HCT116 (cell line): ENCODE results near the gene RBM20. TPM values are rescaled to one million over a fixed set of nuclear protein-coding genes. Genes with fewer than 3 reads are reported as not detected.
A peak's percentile ranks its signal among the peaks of the same experiment; 100 is the strongest.

ENCODE experiments used
- ATAC-seq: fragments of 200-7000 bp; cut with Tn5 transposase; 2 replicates; pipeline ENCODE4 v1.9.1; 2020; ENCODE audit warnings: mild to moderate bottlenecking, moderate library complexity
- BruUV-seq: library from RNA; stranded (reverse); fragments of 400-500 nt; replicated peaks from 2 replicates; lab custom pipeline; 2021; lab: Mats Ljungman, UMichigan
- CTCF ChIA-PET: fragments of 300-600 bp; sonication (Branson Sonifier 250); formaldehyde crosslinking; loops from one replicate; lab custom pipeline; 2021; ENCODE audit warnings: antibody characterized with exemption; lab: Charles Lee
- POLR2A ChIA-PET: fragments of 300-600, 350-600 bp; sonication (Branson Sonifier 250); formaldehyde crosslinking; loops from one replicate; lab custom pipeline; 2021; ENCODE audit warnings: antibody characterized with exemption; lab: Charles Lee
- RAD21 ChIA-PET, 2 experiments: fragments of 300-600 bp; sonication (Branson Sonifier 250); formaldehyde crosslinking; loops; one replicate each; lab custom pipeline; 2023; ENCODE audit warnings: low total read pairs in 2 of 2; ENCODE audit not compliant: uncharacterized antibody in 2 of 2, unreplicated experiment in 2 of 2, low non-redundant PET in 1 of 2; lab: Charles Lee
- DNase-seq: peaks from one replicate; pipeline ENCODE4 v3.0.0-alpha.2; 2010; ENCODE audit warnings: low read depth, low spot score
- H2AFZ ChIP-seq: fragments of 200-600 bp; shearing (Covaris generic), sonication (generic); 2 replicates; pipeline ENCODE4 v1.6.1; 2017; ENCODE audit warnings: low read depth, mixed run types, mixed read lengths, antibody characterized with exemption, low read length; ENCODE audit not compliant: poor library complexity, severe bottlenecking
- H3K27ac ChIP-seq: 2 replicates; pipeline ENCODE4 v1.5.1; 2012; ENCODE audit warnings: low read depth, low read length
- H3K27me3 ChIP-seq: fragments of 200-600 bp; sonication (generic); 2 replicates; pipeline ENCODE4 v1.6.1; 2016; ENCODE audit warnings: mixed run types, low read length, mixed read lengths; ENCODE audit not compliant: insufficient read depth
- H3K36me3 ChIP-seq, 2 experiments: fragments of 200-500 bp in 1 of 2; fragments of 200-600 bp in 1 of 2; sonication (Bioruptor generic) in 1 of 2; sonication (generic) in 1 of 2; 2 replicates each; pipeline versions ENCODE4 v1.5.1 to v1.6.1; 2014 to 2016; ENCODE audit warnings: low read length in 2 of 2, inconsistent platforms in 1 of 2, mixed read lengths in 1 of 2, mixed run types in 1 of 2; ENCODE audit not compliant: insufficient read depth in 2 of 2, control insufficient read depth in 1 of 2
- H3K4me1 ChIP-seq, 2 experiments: fragments of 200-600 bp in 1 of 2; sonication (generic) in 1 of 2; 2 replicates each; pipeline versions ENCODE4 v1.5.1 to v1.6.1; 2012 to 2017; ENCODE audit warnings: low read length in 2 of 2, inconsistent platforms in 1 of 2, mild to moderate bottlenecking in 1 of 2, mixed read lengths in 1 of 2, mixed run types in 1 of 2, moderate library complexity in 1 of 2; ENCODE audit not compliant: insufficient read depth in 2 of 2, control insufficient read depth in 1 of 2
- H3K4me2 ChIP-seq: fragments of 200-600 bp; sonication (generic); 2 replicates; pipeline ENCODE4 v1.6.1; 2017; ENCODE audit warnings: mixed run types, low read length, mixed read lengths
- H3K4me3 ChIP-seq, 2 experiments: fragments of 200-600 bp in 1 of 2; sonication (generic) in 1 of 2; replicated peaks in 1 of 2; 2 replicates each; pipeline ENCODE4 v1.5.1; 2011 to 2016; ENCODE audit warnings: low read length in 2 of 2, control low read depth in 1 of 2, low read depth in 1 of 2, mild to moderate bottlenecking in 1 of 2, mixed read lengths in 1 of 2, mixed run types in 1 of 2
- H3K79me2 ChIP-seq: fragments of 200-600 bp; sonication (generic); 2 replicates; pipeline ENCODE4 v1.6.1; 2017; ENCODE audit warnings: mild to moderate bottlenecking, mixed run types, low read length, moderate library complexity, mixed read lengths; ENCODE audit not compliant: insufficient read depth
- H3K9ac ChIP-seq: fragments of 200-600 bp; sonication (generic); 2 replicates; pipeline ENCODE4 v1.6.1; 2016; ENCODE audit warnings: low read length, mixed read lengths
- H3K9me2 ChIP-seq: fragments of 200-600 bp; sonication (generic), shearing (Covaris generic); 2 replicates; pipeline ENCODE4 v1.6.1; 2017; ENCODE audit warnings: mixed run types, mild to moderate bottlenecking, moderate library complexity; ENCODE audit not compliant: insufficient read depth
- H3K9me3 ChIP-seq, 2 experiments: fragments of 200-500 bp in 1 of 2; fragments of 200-600 bp in 1 of 2; sonication (Bioruptor generic) in 1 of 2; sonication (generic) in 1 of 2; 2 replicates each; pipeline ENCODE4 v1.6.1; 2014 to 2017; ENCODE audit warnings: low read length in 2 of 2, mixed read lengths in 2 of 2, inconsistent platforms in 1 of 2, low read depth in 1 of 2, mild to moderate bottlenecking in 1 of 2, mixed run types in 1 of 2, moderate library complexity in 1 of 2; ENCODE audit not compliant: control insufficient read depth in 1 of 2, insufficient read depth in 1 of 2
- H4K20me1 ChIP-seq: fragments of 200-600 bp; sonication (generic), shearing (Covaris generic); 2 replicates; pipeline ENCODE4 v1.6.1; 2017; ENCODE audit warnings: mixed run types, mild to moderate bottlenecking, moderate library complexity; ENCODE audit not compliant: insufficient read depth
- CEBPB ChIP-seq: IDR thresholded peaks from 2 replicates; pipeline ENCODE4 v1.6.1; 2012; ENCODE audit warnings: low read depth
- CTCF ChIP-seq, 3 experiments: fragments of 200-600 bp in 1 of 3; sonication (generic) in 1 of 3; IDR thresholded peaks in 2 of 3; conservative IDR thresholded peaks in 1 of 3; 2 replicates each; pipeline ENCODE4 v1.5.1; 2012 to 2017; ENCODE audit warnings: low read depth in 2 of 3, low read length in 2 of 3, antibody characterized with exemption in 1 of 3, borderline replicate concordance in 1 of 3, control low read depth in 1 of 3, mild to moderate bottlenecking in 1 of 3, mixed read lengths in 1 of 3, mixed run types in 1 of 3, moderate library complexity in 1 of 3; ENCODE audit not compliant: insufficient read depth in 1 of 3
- EGR1 ChIP-seq: IDR thresholded peaks from 2 replicates; pipeline ENCODE4 v1.6.1; 2012; ENCODE audit warnings: low read depth
- ELF1 ChIP-seq: IDR thresholded peaks from 2 replicates; pipeline ENCODE4 v1.6.1; 2012; ENCODE audit warnings: low read depth, borderline replicate concordance
- JUND ChIP-seq: IDR thresholded peaks from 2 replicates; pipeline ENCODE4 v1.6.1; 2012
- RAD21 ChIP-seq: IDR thresholded peaks from 2 replicates; pipeline ENCODE4 v1.6.1; 2012; ENCODE audit warnings: low read depth, mild to moderate bottlenecking
- REST ChIP-seq: IDR thresholded peaks from 2 replicates; pipeline ENCODE4 v1.6.1; 2012; ENCODE audit warnings: low read depth
- SRF ChIP-seq: IDR thresholded peaks from 2 replicates; pipeline ENCODE4 v1.6.1; 2012; ENCODE audit warnings: low read depth
- YY1 ChIP-seq: IDR thresholded peaks from 2 replicates; pipeline ENCODE4 v1.6.1; 2011; ENCODE audit warnings: low read length, low read depth, moderate library complexity, mild to moderate bottlenecking; ENCODE audit not compliant: insufficient replicate concordance; ENCODE audit errors: extremely low read depth
- intact Hi-C: fragments of 100-400 bp; cut with micrococcal nuclease; formaldehyde crosslinking; loops from 2 replicates; pipeline ENCODE4 v1.10.0; 2022
- total RNA-seq: library from RNA; stranded (reverse); gene quantifications from one replicate; pipeline ENCODE4 v1.2.1, GENCODE V29; 2021; ENCODE audit not compliant: unreplicated experiment

RBM20 gene
- total RNA-seq, 1 experiment from 2014 or later: 2.0 TPM

GRCh38 chr10:110744782-110745181 is 100.6 kb downstream of the RBM20 start:
- H3K9me3 ChIP-seq: no peaks in the 10 kb centered on the region
- intact Hi-C loops: loop anchor here (5.0 to 10.0 kb wide), 4 partner anchors 280 to 1570 kb away; partner anchors contain the start of gene ADRA2A
- ChIA-PET RAD21 (interaction anchor here in 1 of 2 experiments (0.6 kb wide), 1 partner anchor 256 kb away, joined by 4 read pairs; no protein-coding TSS in a partner anchor), CTCF (no interaction called here), POLR2A (no interaction called here)
- no peaks in the 10 kb centered on the region; the same call in 1 of the 2 replicates for H3K27me3 ChIP-seq
- no peaks in the 10 kb centered on the region for H3K79me2 ChIP-seq
- H3K4me3 ChIP-seq: no peak overlapping the region
- peaks cover 2 to 4% of the 10 kb centered on the region in 2 experiments; a peak in 2 of 4 replicates for H3K4me1 ChIP-seq
- H4K20me1 ChIP-seq: no peaks in the 10 kb centered on the region
- no peak overlapping the region for H2AFZ ChIP-seq
- ATAC-seq: no peak
- no TSS peak for BruUV-seq
- TF ChIP-seq EGR1 (no peak), REST (no peak), ELF1 (no peak)
- H3K9ac ChIP-seq: no peak overlapping the region
- no peak overlapping the region for H3K4me2 ChIP-seq
- no peaks in the 10 kb centered on the region for H3K36me3 ChIP-seq
- DNase-seq: no peak
- no peaks in the 10 kb centered on the region for H3K9me2 ChIP-seq
- H3K27ac ChIP-seq: no peak overlapping the region

GRCh38 chr10:110746254-110746826 is 102.2 kb downstream of the RBM20 start:
- intact Hi-C loops: loop anchor here (1.0 to 10.0 kb wide), 9 partner anchors 125 to 1568 kb away; partner anchors contain the start of genes ADRA2A and PDCD4
- peak; percentile 63 for DNase-seq
- H3K27me3 ChIP-seq: no peaks in the 10 kb centered on the region; the same call in 1 of the 2 replicates
- no peaks in the 10 kb centered on the region for H3K4me1 ChIP-seq
- TF ChIP-seq CEBPB (peak; percentile 40), RAD21 (peak; percentile 99), SRF (0 out of 2 replicates have a peak, but pooled peaks have one; percentile 6), CTCF (IDR thresholded peaks at IDR 0.05 in 2 of 3, conservative IDR thresholded peaks at IDR 0.05 in 1 of 3; ENCODE audit: borderline replicate concordance in 1 of 3, insufficient read depth in 1 of 3, low read depth in 2 of 3, low read length in 2 of 3) (peak; percentile 86 to 99 (median 93)), JUND (no peak), YY1 (no peak)
- H3K9me2 ChIP-seq: no peaks in the 10 kb centered on the region
- POLR2A ChIA-PET: interaction anchor here (0.6 to 1.5 kb wide), 2 partner anchors 11 to 1688 kb away, joined by 3 read pairs; no protein-coding TSS in a partner anchor
- no peak overlapping the region for H2AFZ ChIP-seq
- H3K4me3 ChIP-seq: no peak overlapping the region
- CTCF ChIA-PET: interaction anchor here (0.6 to 1.9 kb wide), 30 partner anchors 9 to 1391 kb away, joined by 3 to 11 read pairs (median 3); partner anchors contain the start of genes BBIP1 and SHOC2
- H3K4me2 ChIP-seq: no peak overlapping the region
- peak; percentile 93 for ATAC-seq
- no peaks in the 10 kb centered on the region for H3K79me2 ChIP-seq
- no peaks in the 10 kb centered on the region for H3K9me3 ChIP-seq
- no TSS peak for BruUV-seq
- RAD21 ChIA-PET: interaction anchor here (0.7 to 1.7 kb wide), 7 partner anchors 28 to 329 kb away, joined by 3 to 8 read pairs (median 3); partner anchors contain the start of gene BBIP1 (in 1 of the 2)
- H3K36me3 ChIP-seq: no peaks in the 10 kb centered on the region
- no peak overlapping the region for H3K27ac ChIP-seq
- no peaks in the 10 kb centered on the region for H4K20me1 ChIP-seq
- no peak overlapping the region for H3K9ac ChIP-seq
